Lower leg skin (tissue), 3 donors: ENCODE results near the gene TACSTD2.

Experiments
- POLR2A ChIP-seq, 2 donors: fragments of 450-650 bp; IDR thresholded peaks; one replicate each; pipeline ENCODE4 v1.6.1; 2016 to 2017; ENCODE audit warnings: antibody characterized with exemption in 2 of 2, mild to moderate bottlenecking in 1 of 2, moderate library complexity in 1 of 2
- TF ChIP-seq, protein P1 (sequence below), 3 donors: fragments of 450-650 bp; IDR thresholded peaks; one replicate each; pipeline ENCODE4 v1.5.1; 2016; ENCODE audit warnings: antibody characterized with exemption in 3 of 3, mild to moderate bottlenecking in 3 of 3, moderate library complexity in 2 of 3

DNA sequence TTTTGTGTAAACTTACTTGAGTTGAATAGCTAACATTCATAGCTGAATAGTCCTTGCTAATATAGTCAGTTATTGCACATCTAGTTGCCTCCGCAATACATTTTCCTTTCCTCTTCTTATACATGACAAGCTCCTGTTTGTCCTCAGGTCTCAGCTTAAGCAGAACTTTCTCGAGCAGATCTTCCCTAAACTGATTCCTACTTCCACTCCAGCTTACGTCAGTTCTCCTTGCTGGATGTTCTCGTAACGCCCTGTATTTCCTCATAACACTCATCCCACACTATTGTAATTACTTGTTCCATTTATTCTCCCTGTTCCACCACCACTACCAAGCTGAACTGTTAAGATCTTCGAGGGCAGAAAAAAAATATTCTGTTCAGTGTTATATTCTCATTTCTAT is 15.4 kb downstream of the TACSTD2 start:
- TF ChIP-seq, protein P1, sequence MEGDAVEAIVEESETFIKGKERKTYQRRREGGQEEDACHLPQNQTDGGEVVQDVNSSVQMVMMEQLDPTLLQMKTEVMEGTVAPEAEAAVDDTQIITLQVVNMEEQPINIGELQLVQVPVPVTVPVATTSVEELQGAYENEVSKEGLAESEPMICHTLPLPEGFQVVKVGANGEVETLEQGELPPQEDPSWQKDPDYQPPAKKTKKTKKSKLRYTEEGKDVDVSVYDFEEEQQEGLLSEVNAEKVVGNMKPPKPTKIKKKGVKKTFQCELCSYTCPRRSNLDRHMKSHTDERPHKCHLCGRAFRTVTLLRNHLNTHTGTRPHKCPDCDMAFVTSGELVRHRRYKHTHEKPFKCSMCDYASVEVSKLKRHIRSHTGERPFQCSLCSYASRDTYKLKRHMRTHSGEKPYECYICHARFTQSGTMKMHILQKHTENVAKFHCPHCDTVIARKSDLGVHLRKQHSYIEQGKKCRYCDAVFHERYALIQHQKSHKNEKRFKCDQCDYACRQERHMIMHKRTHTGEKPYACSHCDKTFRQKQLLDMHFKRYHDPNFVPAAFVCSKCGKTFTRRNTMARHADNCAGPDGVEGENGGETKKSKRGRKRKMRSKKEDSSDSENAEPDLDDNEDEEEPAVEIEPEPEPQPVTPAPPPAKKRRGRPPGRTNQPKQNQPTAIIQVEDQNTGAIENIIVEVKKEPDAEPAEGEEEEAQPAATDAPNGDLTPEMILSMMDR (IDR thresholded peaks at IDR 0.05): no peak
- TF ChIP-seq POLR2A (IDR thresholded peaks at IDR 0.05): no peak
